Measurements from ENCODE around the gene HLA-DOB.

Gene HLA-DOB

DNA sequence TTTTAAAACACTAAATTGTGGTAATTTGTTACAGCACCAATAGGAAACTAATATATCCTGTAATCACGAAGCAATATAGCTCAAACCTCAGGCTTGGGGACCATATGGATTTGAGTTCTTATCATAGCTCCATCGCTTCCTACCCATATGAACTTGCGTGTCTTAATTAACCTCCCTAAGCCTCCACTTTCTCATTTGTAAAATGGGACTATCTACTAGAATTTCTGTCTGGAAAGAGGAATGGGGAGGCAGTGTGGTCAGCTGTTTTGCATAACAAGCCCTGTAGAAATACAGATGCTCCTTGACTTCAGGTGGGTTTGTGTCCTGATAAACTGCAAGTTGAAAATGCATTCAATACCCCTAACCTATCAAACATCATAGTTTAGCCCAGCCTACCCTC lies 17.1 kb downstream of the HLA-DOB start:
- H3K9me2 ChIP-seq (ENCODE audit: low read depth, low read length): no peaks in the 10 kb centered on the region
- no peak for TF ChIP-seq EZH2 (IDR thresholded peaks at IDR 0.05; ENCODE audit: borderline replicate concordance, low read length)
- TF ChIP-seq, protein P1, sequence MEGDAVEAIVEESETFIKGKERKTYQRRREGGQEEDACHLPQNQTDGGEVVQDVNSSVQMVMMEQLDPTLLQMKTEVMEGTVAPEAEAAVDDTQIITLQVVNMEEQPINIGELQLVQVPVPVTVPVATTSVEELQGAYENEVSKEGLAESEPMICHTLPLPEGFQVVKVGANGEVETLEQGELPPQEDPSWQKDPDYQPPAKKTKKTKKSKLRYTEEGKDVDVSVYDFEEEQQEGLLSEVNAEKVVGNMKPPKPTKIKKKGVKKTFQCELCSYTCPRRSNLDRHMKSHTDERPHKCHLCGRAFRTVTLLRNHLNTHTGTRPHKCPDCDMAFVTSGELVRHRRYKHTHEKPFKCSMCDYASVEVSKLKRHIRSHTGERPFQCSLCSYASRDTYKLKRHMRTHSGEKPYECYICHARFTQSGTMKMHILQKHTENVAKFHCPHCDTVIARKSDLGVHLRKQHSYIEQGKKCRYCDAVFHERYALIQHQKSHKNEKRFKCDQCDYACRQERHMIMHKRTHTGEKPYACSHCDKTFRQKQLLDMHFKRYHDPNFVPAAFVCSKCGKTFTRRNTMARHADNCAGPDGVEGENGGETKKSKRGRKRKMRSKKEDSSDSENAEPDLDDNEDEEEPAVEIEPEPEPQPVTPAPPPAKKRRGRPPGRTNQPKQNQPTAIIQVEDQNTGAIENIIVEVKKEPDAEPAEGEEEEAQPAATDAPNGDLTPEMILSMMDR (IDR thresholded peaks at IDR 0.05; ENCODE audit: low read length): no peak

DNA sequence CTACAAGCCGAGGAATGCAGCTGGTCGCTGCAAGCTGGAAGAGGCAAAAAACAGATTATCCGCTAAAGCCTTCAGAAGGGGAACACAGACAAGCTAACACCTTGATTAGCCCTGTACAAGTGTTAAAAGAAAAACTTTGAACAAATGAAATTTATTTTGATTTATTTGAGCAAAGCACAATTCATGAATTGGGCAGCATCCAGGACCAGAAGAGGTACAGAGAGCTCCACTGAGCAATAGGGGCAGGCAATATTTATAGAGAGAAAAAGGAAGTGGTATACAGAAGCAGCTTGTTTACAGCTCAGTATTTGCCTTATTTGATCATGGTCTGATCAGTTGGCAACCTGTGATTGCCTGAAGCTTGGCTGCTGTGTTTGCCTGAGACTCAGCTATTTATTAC lies 17.6 kb downstream of the HLA-DOB start:
- H3K9me2 ChIP-seq (ENCODE audit: low read depth, low read length): no peaks in the 10 kb centered on the region
- H3K36me3 ChIP-seq (ENCODE audit: insufficient read depth, low read length): no peaks in the 10 kb centered on the region; the same call in 1 of the 2 replicates
- H3K27me3 ChIP-seq (ENCODE audit: insufficient read depth, low read length): no peaks in the 10 kb centered on the region; the same call in 1 of the 2 replicates
- TF ChIP-seq, protein P1 (IDR thresholded peaks at IDR 0.05; ENCODE audit: low read length): no peak
- no peak for TF ChIP-seq EZH2 (IDR thresholded peaks at IDR 0.05; ENCODE audit: borderline replicate concordance, low read length)
- no peak overlapping the region for H2AFZ ChIP-seq (ENCODE audit: low read length)
- H3F3A ChIP-seq (ENCODE audit: insufficient read depth, low read length): no peaks in the 10 kb centered on the region
- H3K4me2 ChIP-seq (ENCODE audit: low read length): no peak overlapping the region
- H3K4me3 ChIP-seq (ENCODE audit: low read depth, low read length, poor library complexity, severe bottlenecking): no peak overlapping the region
- H3K9me3 ChIP-seq (ENCODE audit: low read length): peaks cover 7% of the 10 kb centered on the region
- no peak overlapping the region for H3K27ac ChIP-seq (ENCODE audit: low read depth, low read length, poor library complexity, severe bottlenecking)
- peaks cover 16% of the 10 kb centered on the region for H3K4me1 ChIP-seq (ENCODE audit: insufficient read depth, low read length, severe bottlenecking)
- no peaks in the 10 kb centered on the region for H4K20me1 ChIP-seq (ENCODE audit: insufficient read depth, low read length)
- H3K79me2 ChIP-seq (ENCODE audit: insufficient read depth, low read length): no peaks in the 10 kb centered on the region
- H3K9ac ChIP-seq (ENCODE audit: low read length): no peak overlapping the region

More for the DNA sequence above, 17.1 kb downstream of the HLA-DOB start:
- no peak overlapping the region for H3K27ac ChIP-seq (ENCODE audit: low read depth, low read length, poor library complexity, severe bottlenecking)
- H3K9me3 ChIP-seq (ENCODE audit: low read length): peaks cover 7% of the 10 kb centered on the region
- H3K4me2 ChIP-seq (ENCODE audit: low read length): no peak overlapping the region
- no peaks in the 10 kb centered on the region for H3F3A ChIP-seq (ENCODE audit: insufficient read depth, low read length)
- H3K27me3 ChIP-seq (ENCODE audit: insufficient read depth, low read length): no peaks in the 10 kb centered on the region; the same call in 1 of the 2 replicates
- no peak overlapping the region for H3K9ac ChIP-seq (ENCODE audit: low read length)
- no peaks in the 10 kb centered on the region for H3K79me2 ChIP-seq (ENCODE audit: insufficient read depth, low read length)
- peaks cover 15% of the 10 kb centered on the region for H3K4me1 ChIP-seq (ENCODE audit: insufficient read depth, low read length, severe bottlenecking)
- no peaks in the 10 kb centered on the region; the same call in 1 of the 2 replicates for H3K36me3 ChIP-seq (ENCODE audit: insufficient read depth, low read length)
- 0 out of 2 replicates have a peak overlapping the region, but pooled peaks have one; percentile 37 for H2AFZ ChIP-seq (ENCODE audit: low read length)
- no peaks in the 10 kb centered on the region for H4K20me1 ChIP-seq (ENCODE audit: insufficient read depth, low read length)
- H3K4me3 ChIP-seq (ENCODE audit: low read depth, low read length, poor library complexity, severe bottlenecking): no peak overlapping the region

DNA sequence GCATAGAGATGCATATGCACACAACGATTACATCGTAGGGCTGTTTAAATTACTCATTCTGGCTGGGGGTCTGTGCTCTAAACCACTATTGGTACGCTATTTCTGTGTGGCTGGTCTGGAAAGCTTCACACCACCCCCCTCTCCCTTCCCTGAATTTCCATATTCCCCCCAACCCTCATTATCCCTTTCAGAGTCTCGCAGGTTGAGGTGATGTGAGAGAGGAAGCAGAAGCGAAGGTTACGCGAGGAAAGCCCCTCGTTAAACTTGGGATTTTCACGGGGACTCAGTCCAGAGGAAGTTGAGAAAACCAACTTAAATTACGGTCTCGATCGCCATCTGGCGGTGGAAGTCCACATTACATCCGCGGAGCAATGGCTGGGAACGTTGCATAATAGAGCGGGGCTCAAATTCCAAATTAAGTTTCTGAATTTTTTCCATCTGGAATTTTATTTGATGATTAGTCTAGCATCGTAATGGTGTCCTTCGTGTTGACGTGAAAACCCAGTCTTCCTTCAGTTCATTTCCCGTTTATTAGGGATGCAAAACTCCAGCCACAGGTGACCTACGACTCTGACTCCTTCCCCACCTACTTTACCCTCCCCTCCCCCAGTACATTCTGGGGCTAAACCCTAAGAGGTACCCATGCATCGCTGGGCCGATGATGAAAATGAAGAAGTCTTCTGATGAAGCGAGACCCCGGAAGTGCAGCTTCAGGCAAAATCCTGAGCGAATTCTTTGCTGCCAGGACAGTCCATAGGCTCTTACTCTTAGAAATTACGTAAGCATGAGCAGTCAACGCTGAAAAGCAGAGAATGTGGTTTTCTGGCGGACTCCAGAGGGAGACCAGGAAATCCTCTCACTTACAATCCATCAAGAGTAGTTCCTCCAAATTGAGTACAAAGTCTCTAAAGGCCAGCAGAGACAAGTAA lies 19.7 kb downstream of the HLA-DOB start:
- H3K9me3 ChIP-seq (ENCODE audit: low read length): peaks cover 7% of the 10 kb centered on the region
- no peaks in the 10 kb centered on the region; the same call in 1 of the 2 replicates for H3K36me3 ChIP-seq (ENCODE audit: insufficient read depth, low read length)
- no peaks in the 10 kb centered on the region for H4K20me1 ChIP-seq (ENCODE audit: insufficient read depth, low read length)
- no peaks in the 10 kb centered on the region for H3F3A ChIP-seq (ENCODE audit: insufficient read depth, low read length)
- H3K27ac ChIP-seq (ENCODE audit: low read depth, low read length, poor library complexity, severe bottlenecking): peak overlapping the region; percentile 37
- peak overlapping the region; percentile 74 for H3K4me2 ChIP-seq (ENCODE audit: low read length)
- no peaks in the 10 kb centered on the region for H3K27me3 ChIP-seq (ENCODE audit: insufficient read depth, low read length)
- peak overlapping the region; percentile 99 for H2AFZ ChIP-seq (ENCODE audit: low read length)
- H3K79me2 ChIP-seq (ENCODE audit: insufficient read depth, low read length): no peaks in the 10 kb centered on the region
- H3K4me1 ChIP-seq (ENCODE audit: insufficient read depth, low read length, severe bottlenecking): peaks cover 19% of the 10 kb centered on the region
- H3K4me3 ChIP-seq (ENCODE audit: low read depth, low read length, poor library complexity, severe bottlenecking): peak overlapping the region; percentile 42
- no peak for TF ChIP-seq EZH2 (IDR thresholded peaks at IDR 0.05; ENCODE audit: borderline replicate concordance, low read length)
- TF ChIP-seq, protein P1 (IDR thresholded peaks at IDR 0.05; ENCODE audit: low read length): peak; percentile 80
- H3K9me2 ChIP-seq (ENCODE audit: low read depth, low read length): no peaks in the 10 kb centered on the region
- peak overlapping the region; percentile 39; the same call in 1 of the 2 replicates for H3K9ac ChIP-seq (ENCODE audit: low read length)
